Stimulated activated naive B cell treated with anti-CD40 and anti-IgM and Interleukin-4, amounts not matched to agents 10 μg/mL and 1 μg/mL and 100 μg/mL, for 72 hours (primary cell): ENCODE measurements around the gene ERLEC1.
"Not testable (repeated sequence)": the region's sequence is repeated elsewhere in the genome, so short reads cannot be mapped to it uniquely, and the experiment has no call there.

Source experiments
- ATAC-seq, 2 donors: fragments of 150-1000 bp; cut with Tn5 transposase; replicated peaks; 2 replicates each; pipeline ENCODE4 v1.10.0; 2021; ENCODE audit warnings: moderate library complexity in 1 of 2
- DNase-seq: peaks from one replicate; pipeline ENCODE4 v3.0.0; 2021
- H3K27ac Mint-ChIP-seq: one replicate; pipeline ENCODE4 v1.8.0; 2022; ENCODE audit warnings: mild to moderate bottlenecking, mixed read lengths
- H3K27me3 Mint-ChIP-seq, 2 donors: one replicate each; pipeline ENCODE4 v1.8.0; 2022; ENCODE audit warnings: mixed read lengths in 2 of 2
- H3K36me3 Mint-ChIP-seq, 2 donors: one replicate each; pipeline ENCODE4 v1.8.0; 2022; ENCODE audit warnings: mixed read lengths in 2 of 2, mild to moderate bottlenecking in 1 of 2
- H3K4me1 Mint-ChIP-seq, 2 donors: one replicate each; pipeline ENCODE4 v1.8.0; 2022; ENCODE audit warnings: mixed read lengths in 2 of 2, mild to moderate bottlenecking in 1 of 2
- H3K4me3 Mint-ChIP-seq, 2 donors: one replicate each; pipeline ENCODE4 v1.8.0; 2022; ENCODE audit warnings: mild to moderate bottlenecking in 2 of 2, mixed read lengths in 2 of 2, moderate library complexity in 1 of 2
- H3K9me3 Mint-ChIP-seq, 2 donors: one replicate each; pipeline ENCODE4 v1.8.0; 2022; ENCODE audit warnings: mixed read lengths in 2 of 2, mild to moderate bottlenecking in 1 of 2

Gene ERLEC1

GRCh38 chr2:53829273-53829979, 42.6 kb downstream of the ERLEC1 start:
- Mint-ChIP-seq H3K27me3 (no peaks in the 10 kb centered on the region), H3K27ac (no peak overlapping the region), H3K4me3 (no peak overlapping the region), H3K36me3 (peaks cover 32 to 62% of the 10 kb centered on the region in 2 donors), H3K9me3 (peaks cover 4 to 8% of the 10 kb centered on the region in 2 donors), H3K4me1 (no peaks in the 10 kb centered on the region)
- ATAC-seq: no peak
- no peak for DNase-seq

GRCh38 chr2:53829980-53830290, 43.1 kb downstream of the ERLEC1 start:
- not testable (repeated sequence) for ATAC-seq, H3K9me3 Mint-ChIP-seq, H3K4me1 Mint-ChIP-seq, H3K27me3 Mint-ChIP-seq, H3K27ac Mint-ChIP-seq, DNase-seq, H3K4me3 Mint-ChIP-seq
- peaks cover 36 to 67% of the 10 kb centered on the region in 2 donors for H3K36me3 Mint-ChIP-seq

GRCh38 chr2:53840580-53840979, 53.7 kb downstream of the ERLEC1 start:
- DNase-seq (no peak), ATAC-seq (no peak)
- H3K9me3 Mint-ChIP-seq: peaks cover 1 to 3% of the 10 kb centered on the region in 2 donors
- peaks cover 5 to 16% of the 10 kb centered on the region in 2 donors for H3K36me3 Mint-ChIP-seq
- no peaks in the 10 kb centered on the region for H3K27me3 Mint-ChIP-seq
- H3K4me3 Mint-ChIP-seq: no peak overlapping the region
- peaks cover 3 to 9% of the 10 kb centered on the region in 2 donors for H3K4me1 Mint-ChIP-seq
- no peak overlapping the region for H3K27ac Mint-ChIP-seq

- not testable (repeated sequence) for H3K27me3 Mint-ChIP-seq, H3K9me3 Mint-ChIP-seq, H3K4me1 Mint-ChIP-seq, DNase-seq, H3K4me3 Mint-ChIP-seq, H3K27ac Mint-ChIP-seq, ATAC-seq
- peaks cover 0 to 10% of the 10 kb centered on the region in 2 donors for H3K36me3 Mint-ChIP-seq
These were observed 54.8 kb downstream of the ERLEC1 start for GRCh38 chr2:53841651-53842050.

GRCh38 chr2:53842891-53843290, 56.0 kb downstream of the ERLEC1 start:
- peaks cover 2 to 11% of the 10 kb centered on the region in 2 donors for H3K36me3 Mint-ChIP-seq
- ATAC-seq (no peak), DNase-seq (no peak)
- H3K27ac Mint-ChIP-seq: no peak overlapping the region
- H3K4me1 Mint-ChIP-seq: peaks cover 3 to 9% of the 10 kb centered on the region in 2 donors
- peaks cover 1 to 3% of the 10 kb centered on the region in 2 donors for H3K9me3 Mint-ChIP-seq
- H3K27me3 Mint-ChIP-seq: no peaks in the 10 kb centered on the region
- no peak overlapping the region for H3K4me3 Mint-ChIP-seq

- Mint-ChIP-seq H3K27ac (peak overlapping the region; percentile 49), H3K36me3 (peaks cover 6 to 14% of the 10 kb centered on the region in 2 donors), H3K27me3 (no peaks in the 10 kb centered on the region), H3K9me3 (peaks cover 1 to 3% of the 10 kb centered on the region in 2 donors), H3K4me3 (no peak overlapping the region), H3K4me1 (peaks cover 3 to 9% of the 10 kb centered on the region in 2 donors)
- ATAC-seq (no peak), DNase-seq (no peak)
These were observed 56.8 kb downstream of the ERLEC1 start for GRCh38 chr2:53843595-53843994.

- Mint-ChIP-seq H3K4me1 (peaks cover 3 to 8% of the 10 kb centered on the region in 2 donors), H3K27me3 (no peaks in the 10 kb centered on the region), H3K27ac (no peak overlapping the region), H3K9me3 (peaks cover 0 to 3% of the 10 kb centered on the region in 2 donors), H3K4me3 (no peak overlapping the region), H3K36me3 (peaks cover 10 to 16% of the 10 kb centered on the region in 2 donors)
- DNase-seq (no peak), ATAC-seq (no peak)
These were observed 61.2 kb downstream of the ERLEC1 start for GRCh38 chr2:53848062-53848461.

DNA sequence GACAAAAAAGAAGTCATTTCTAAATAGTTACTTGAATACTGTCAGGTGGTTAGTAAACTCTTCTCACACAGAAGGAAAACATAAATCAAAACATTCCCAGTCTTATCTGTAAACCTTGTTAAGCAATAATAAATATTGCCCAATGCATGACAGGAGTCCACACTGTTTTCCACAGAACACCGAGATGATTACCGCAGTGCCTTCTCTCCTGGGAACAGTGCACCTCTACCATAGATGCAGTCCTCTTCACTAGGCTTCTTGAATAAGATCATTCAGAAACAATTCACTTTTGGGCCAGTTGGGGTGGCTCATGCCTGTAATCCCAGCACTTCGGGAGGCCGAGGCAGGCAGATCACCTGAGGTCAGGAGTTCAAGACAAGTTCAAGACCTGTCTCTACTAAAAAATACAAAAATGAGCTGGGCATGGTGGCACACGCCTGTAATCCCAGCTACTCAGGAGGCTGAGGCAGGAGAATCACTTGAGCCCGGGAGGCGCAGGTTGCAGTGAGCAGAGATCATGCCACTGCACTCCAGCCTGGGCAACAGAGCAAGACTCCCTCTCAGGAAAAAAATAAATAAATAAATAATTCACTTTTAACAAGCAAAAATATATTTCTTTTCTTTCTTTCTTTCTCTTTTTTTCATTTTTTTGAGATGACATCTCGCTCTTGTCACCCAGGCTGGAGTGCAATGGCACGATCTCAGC, 64.4 kb downstream of the ERLEC1 start:
- not testable (repeated sequence) for H3K4me3 Mint-ChIP-seq, H3K27ac Mint-ChIP-seq, H3K27me3 Mint-ChIP-seq, H3K9me3 Mint-ChIP-seq, ATAC-seq, DNase-seq, H3K4me1 Mint-ChIP-seq
- peaks cover 25 to 35% of the 10 kb centered on the region in 2 donors for H3K36me3 Mint-ChIP-seq

- peaks cover 29 to 40% of the 10 kb centered on the region in 2 donors for H3K36me3 Mint-ChIP-seq
- H3K27me3 Mint-ChIP-seq: no peaks in the 10 kb centered on the region
- ATAC-seq (no peak), DNase-seq (no peak)
- H3K9me3 Mint-ChIP-seq: no peaks in the 10 kb centered on the region
- no peaks in the 10 kb centered on the region for H3K4me1 Mint-ChIP-seq
- H3K27ac Mint-ChIP-seq: no peak overlapping the region
- H3K4me3 Mint-ChIP-seq: no peak overlapping the region
These were observed 65.7 kb downstream of the ERLEC1 start for GRCh38 chr2:53852532-53852931.

DNA sequence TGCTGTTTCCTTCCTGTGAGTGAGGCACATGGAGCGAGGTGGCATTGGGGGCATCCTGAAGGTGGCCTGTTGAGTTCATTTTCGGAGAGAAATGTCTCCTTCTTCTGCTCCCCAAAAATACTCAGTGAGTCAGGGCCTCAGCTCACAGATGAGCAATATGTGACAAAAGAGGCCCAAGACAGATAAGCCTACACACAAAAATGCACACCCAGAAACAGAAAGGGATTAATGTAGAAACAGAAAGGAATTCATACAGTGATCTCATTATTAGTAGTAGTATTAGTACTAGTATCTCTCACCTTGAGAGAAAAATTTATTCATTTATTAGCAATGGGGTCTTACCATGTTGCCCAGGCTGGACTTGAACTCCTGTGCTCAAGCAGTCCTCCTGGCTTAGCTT, 67.8 kb downstream of the ERLEC1 start:
- no peaks in the 10 kb centered on the region for H3K9me3 Mint-ChIP-seq
- peaks cover 25 to 43% of the 10 kb centered on the region in 2 donors for H3K36me3 Mint-ChIP-seq
- no peaks in the 10 kb centered on the region for H3K4me1 Mint-ChIP-seq
- H3K4me3 Mint-ChIP-seq: no peak overlapping the region
- DNase-seq (no peak), ATAC-seq (no peak)
- H3K27me3 Mint-ChIP-seq: no peaks in the 10 kb centered on the region
- peak overlapping the region; percentile 63 for H3K27ac Mint-ChIP-seq

DNA sequence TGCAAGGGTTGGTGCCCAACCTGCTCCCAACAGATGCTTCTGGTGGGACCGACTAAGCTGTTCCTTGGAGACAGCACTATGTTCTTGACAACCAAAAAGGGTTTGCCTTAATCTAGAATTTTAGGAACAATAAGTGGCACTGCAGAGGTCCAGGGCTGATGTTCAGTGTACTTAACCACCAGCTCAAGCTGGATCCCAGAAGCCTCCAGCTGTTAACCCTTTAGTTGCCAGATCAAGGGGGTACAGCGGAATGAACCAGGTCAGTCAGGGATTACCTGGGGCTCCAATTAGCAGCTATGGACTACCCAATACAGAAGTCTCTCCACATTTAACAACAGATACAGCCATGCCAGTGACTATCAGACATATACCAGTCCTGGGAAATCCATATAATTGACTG, 69.4 kb downstream of the ERLEC1 start:
- no peaks in the 10 kb centered on the region for H3K27me3 Mint-ChIP-seq
- peaks cover 26 to 52% of the 10 kb centered on the region in 2 donors for H3K36me3 Mint-ChIP-seq
- H3K27ac Mint-ChIP-seq: no peak overlapping the region
- no peaks in the 10 kb centered on the region for H3K4me1 Mint-ChIP-seq
- DNase-seq (no peak), ATAC-seq (no peak)
- H3K9me3 Mint-ChIP-seq: no peaks in the 10 kb centered on the region
- no peak overlapping the region for H3K4me3 Mint-ChIP-seq

DNA sequence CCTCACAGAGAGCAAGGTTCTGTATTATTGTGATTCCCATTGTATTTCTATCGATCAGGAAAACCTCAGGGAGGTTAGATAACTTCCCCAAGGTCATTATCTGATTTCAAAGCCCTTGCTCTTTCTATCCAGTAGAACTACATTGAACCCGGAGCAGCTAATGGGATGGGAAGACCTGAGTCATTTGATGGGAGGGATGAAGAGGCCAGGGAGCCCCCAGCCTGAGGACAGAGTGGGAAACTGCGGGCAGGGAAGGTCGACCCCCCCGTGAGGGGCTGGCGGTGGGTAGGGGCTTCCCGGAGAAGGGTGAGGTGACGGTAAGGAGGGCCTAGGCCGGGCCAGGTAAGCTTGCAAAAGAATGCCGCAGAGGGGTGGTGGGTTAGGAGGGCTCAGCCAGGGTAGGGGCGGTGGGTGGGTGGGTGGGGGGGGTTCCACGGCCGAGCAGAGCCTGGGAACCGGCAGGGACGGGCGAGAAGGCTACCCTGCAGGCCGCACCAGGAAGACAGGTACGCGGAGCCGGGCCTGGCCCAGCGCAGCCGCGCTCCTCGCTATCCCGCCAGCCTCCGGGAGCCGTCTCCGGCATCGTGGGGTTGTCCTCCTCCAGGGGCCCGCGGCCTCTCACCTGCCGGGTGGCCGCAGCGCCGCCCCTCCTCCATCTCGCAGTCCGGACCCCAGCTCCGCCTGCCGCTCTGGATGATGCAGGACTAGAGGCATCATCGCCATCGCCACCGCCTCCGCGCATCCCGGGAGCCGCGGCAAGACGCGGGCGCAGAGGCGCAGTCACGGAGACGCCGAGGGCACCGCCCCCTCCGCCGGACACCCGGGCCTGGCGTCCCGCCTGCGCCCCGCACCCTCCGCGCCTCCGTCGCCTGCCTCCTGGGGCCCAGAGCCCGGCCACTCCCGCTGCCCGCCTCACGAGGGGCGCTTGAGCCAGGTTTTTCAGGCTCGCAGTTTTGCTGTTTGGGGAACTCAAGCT, 72.7 kb downstream of the ERLEC1 start, which contains the start of gene GPR75:
GPR75 (minus strand) TSS at position 762 of the 976 bp plus-strand sequence. CDS start 5,211 bp downstream, outside the sequence.
- DNase-seq (no peak), ATAC-seq (no peak)
- H3K27me3 Mint-ChIP-seq: no peaks in the 10 kb centered on the region
- peaks cover 21 to 44% of the 10 kb centered on the region in 2 donors for H3K36me3 Mint-ChIP-seq
- no peaks in the 10 kb centered on the region for H3K4me1 Mint-ChIP-seq
- no peak within 1 kb of the TSS for H3K4me3 Mint-ChIP-seq
- no peaks in the 10 kb centered on the region for H3K9me3 Mint-ChIP-seq
- no peak within 1 kb of the TSS for H3K27ac Mint-ChIP-seq

DNA sequence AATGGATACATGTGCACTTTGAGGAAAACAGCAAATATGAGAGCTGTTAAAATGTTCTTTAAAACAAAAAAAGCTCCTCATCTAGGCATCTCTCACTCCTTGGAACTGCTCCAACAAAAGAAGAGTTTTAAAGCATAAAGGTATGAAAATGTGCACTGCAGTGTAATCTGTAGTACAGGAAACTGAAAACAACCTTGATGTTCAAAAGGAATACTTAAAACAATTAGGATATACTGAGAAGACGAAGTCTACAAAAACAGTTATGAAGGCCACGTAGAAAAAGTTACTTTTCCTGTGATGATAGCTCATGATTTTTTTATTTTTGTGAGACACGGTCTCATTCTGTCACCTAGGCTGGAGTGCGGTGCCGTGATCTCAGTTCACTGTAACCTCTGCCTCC, 75.0 kb downstream of the ERLEC1 start:
- peaks cover 31 to 55% of the 10 kb centered on the region in 2 donors for H3K36me3 Mint-ChIP-seq
- H3K27me3 Mint-ChIP-seq: no peaks in the 10 kb centered on the region
- ATAC-seq (no peak), DNase-seq (no peak)
- H3K27ac Mint-ChIP-seq: no peak overlapping the region
- H3K4me1 Mint-ChIP-seq: no peaks in the 10 kb centered on the region
- H3K9me3 Mint-ChIP-seq: no peaks in the 10 kb centered on the region
- no peak overlapping the region for H3K4me3 Mint-ChIP-seq

- Mint-ChIP-seq H3K27me3 (no peaks in the 10 kb centered on the region), H3K9me3 (no peaks in the 10 kb centered on the region), H3K27ac (no peak overlapping the region), H3K36me3 (peaks cover 34 to 50% of the 10 kb centered on the region in 2 donors), H3K4me1 (no peaks in the 10 kb centered on the region), H3K4me3 (no peak overlapping the region)
- ATAC-seq: no peak
- no peak for DNase-seq
These were observed 76.8 kb downstream of the ERLEC1 start for GRCh38 chr2:53863538-53864227.
